ENCODE measurements around the gene MTERF1.

MTERF1 gene

GRCh38 chr7:91838439-91838838, 42.1 kb downstream of the MTERF1 start:
- TF ChIP-seq POLR2AphosphoS5 (IDR thresholded peaks at IDR 0.05; ENCODE audit: low read depth) (no peak), GABPA (IDR thresholded peaks at IDR 0.05; ENCODE audit: low read depth) (no peak), SPI1 (IDR thresholded peaks at IDR 0.05; ENCODE audit: borderline replicate concordance, low read depth) (no peak), REST (IDR thresholded peaks at IDR 0.05; ENCODE audit: insufficient replicate concordance, low read depth) (no peak)
- TF ChIP-seq, protein P1, sequence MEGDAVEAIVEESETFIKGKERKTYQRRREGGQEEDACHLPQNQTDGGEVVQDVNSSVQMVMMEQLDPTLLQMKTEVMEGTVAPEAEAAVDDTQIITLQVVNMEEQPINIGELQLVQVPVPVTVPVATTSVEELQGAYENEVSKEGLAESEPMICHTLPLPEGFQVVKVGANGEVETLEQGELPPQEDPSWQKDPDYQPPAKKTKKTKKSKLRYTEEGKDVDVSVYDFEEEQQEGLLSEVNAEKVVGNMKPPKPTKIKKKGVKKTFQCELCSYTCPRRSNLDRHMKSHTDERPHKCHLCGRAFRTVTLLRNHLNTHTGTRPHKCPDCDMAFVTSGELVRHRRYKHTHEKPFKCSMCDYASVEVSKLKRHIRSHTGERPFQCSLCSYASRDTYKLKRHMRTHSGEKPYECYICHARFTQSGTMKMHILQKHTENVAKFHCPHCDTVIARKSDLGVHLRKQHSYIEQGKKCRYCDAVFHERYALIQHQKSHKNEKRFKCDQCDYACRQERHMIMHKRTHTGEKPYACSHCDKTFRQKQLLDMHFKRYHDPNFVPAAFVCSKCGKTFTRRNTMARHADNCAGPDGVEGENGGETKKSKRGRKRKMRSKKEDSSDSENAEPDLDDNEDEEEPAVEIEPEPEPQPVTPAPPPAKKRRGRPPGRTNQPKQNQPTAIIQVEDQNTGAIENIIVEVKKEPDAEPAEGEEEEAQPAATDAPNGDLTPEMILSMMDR (IDR thresholded peaks at IDR 0.05; ENCODE audit: insufficient read depth, low read length) = no peak
- H3K27me3 ChIP-seq (ENCODE audit: insufficient read depth, poor library complexity, severe bottlenecking) = no peaks in the 10 kb centered on the region
- no peak overlapping the region for H3K27ac ChIP-seq (replicated peaks)

DNA sequence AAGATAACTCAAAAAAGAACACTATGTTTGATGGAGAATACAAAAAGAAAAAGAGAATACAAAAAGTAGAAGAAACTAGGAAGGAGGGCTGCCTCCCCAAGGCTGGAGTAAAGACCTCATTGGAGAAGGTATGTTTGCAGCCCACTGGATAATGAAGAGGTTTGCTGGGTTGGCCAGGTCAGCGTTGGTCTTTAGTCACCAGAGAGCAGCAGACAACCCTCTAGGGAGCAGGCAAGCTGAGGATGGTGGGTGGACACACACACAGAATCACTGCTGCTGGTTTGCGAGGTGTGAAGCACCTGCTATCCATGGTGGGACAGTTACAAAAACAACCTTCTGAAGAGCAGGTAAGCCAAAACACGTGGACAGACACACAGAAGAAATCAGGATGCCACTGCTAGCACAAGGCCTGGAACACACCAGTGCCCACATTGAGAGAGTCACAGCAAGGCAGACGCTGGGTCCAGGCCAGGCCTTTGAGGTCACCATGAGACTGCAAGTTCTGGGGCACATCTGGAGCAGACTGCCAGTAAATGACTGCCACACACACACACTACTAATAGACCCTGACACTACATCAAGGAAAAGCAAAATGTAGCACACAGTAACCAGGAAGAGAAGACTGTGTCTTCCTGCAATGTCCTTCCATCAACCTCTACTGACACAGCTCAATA, 43.0 kb downstream of the MTERF1 start:
- TF ChIP-seq SPI1 (IDR thresholded peaks at IDR 0.05; ENCODE audit: borderline replicate concordance, low read depth) (no peak), REST (IDR thresholded peaks at IDR 0.05; ENCODE audit: insufficient replicate concordance, low read depth) (no peak), GABPA (IDR thresholded peaks at IDR 0.05; ENCODE audit: low read depth) (no peak), POLR2AphosphoS5 (IDR thresholded peaks at IDR 0.05; ENCODE audit: low read depth) (no peak)
- TF ChIP-seq, protein P1 (IDR thresholded peaks at IDR 0.05; ENCODE audit: insufficient read depth, low read length) = no peak
- DNase-seq (ENCODE audit: low read depth in 1 of 2, low spot score in 1 of 2) = no peak

More at GRCh38 chr7:91838439-91838838, 42.1 kb downstream of the MTERF1 start:
- DNase-seq (ENCODE audit: low read depth in 1 of 2, low spot score in 1 of 2) = no peak
- H3K4me3 ChIP-seq (replicated peaks; ENCODE audit: insufficient read depth, low read length) = no peak overlapping the region

GRCh38 chr7:91835826-91836368, 44.6 kb downstream of the MTERF1 start:
- H3K27me3 ChIP-seq (ENCODE audit: insufficient read depth, poor library complexity, severe bottlenecking) = no peaks in the 10 kb centered on the region
- no peak overlapping the region for H3K27ac ChIP-seq (replicated peaks)
- TF ChIP-seq, protein P1 (IDR thresholded peaks at IDR 0.05; ENCODE audit: insufficient read depth, low read length) = no peak
- no peak for TF ChIP-seq GABPA (IDR thresholded peaks at IDR 0.05; ENCODE audit: low read depth)
- no peak overlapping the region for H3K4me3 ChIP-seq (replicated peaks; ENCODE audit: insufficient read depth, low read length)
- no peak for DNase-seq (ENCODE audit: low read depth in 1 of 2, low spot score in 1 of 2)

More for the DNA sequence above, 43.0 kb downstream of the MTERF1 start:
- no peak overlapping the region for H3K27ac ChIP-seq (replicated peaks)
- no peaks in the 10 kb centered on the region for H3K27me3 ChIP-seq (ENCODE audit: insufficient read depth, poor library complexity, severe bottlenecking)
- H3K4me3 ChIP-seq (replicated peaks; ENCODE audit: insufficient read depth, low read length) = no peak overlapping the region
